ENCODE results near the gene DISP2. TPM values are rescaled to one million over a fixed set of nuclear protein-coding genes. Genes with fewer than 3 reads are reported as not detected.

DISP2 gene
- total RNA-seq, 4 donors from 2014 or later, result 0.81 to 5.9 (median 3.6) TPM

DNA sequence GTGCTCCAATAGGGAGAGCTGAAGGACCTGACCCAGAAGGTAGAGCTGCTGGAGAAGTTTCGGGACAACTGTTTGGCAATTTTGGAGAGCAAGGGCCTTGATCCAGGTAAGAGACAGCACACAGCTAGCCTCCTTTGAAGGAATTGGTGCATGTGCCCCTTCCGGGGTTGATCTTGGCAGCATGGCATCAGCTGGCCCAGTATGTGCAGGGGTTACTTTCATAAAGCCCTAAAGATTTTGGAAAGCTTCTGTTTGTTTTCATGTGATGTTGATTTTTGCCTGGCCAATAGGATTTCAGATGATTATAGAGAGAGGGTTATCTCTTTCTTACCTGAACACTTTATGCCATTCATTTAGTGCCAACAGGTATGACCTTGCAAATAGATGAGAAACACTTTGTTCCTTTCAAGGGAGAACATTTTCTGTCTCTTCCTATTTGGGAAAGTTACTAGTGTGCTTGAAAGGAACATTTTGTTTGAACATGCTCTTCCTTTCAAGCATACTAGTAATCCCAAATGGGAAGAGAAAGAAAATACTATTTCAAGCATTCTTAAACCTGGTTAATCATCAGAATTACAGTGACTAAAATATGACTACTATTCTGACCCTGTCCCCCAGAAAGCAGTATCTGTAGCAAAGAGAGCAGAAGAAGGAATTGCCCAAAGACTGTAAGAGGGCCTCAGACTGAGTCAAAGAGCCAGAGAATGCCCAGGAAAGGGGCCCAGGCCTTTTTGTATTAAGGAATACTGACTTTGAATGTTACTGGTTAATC is 32.0 kb downstream of the DISP2 start:
- Histone ChIP-seq H3K4me3 (replicated peaks in 1 of 3) (no peak overlapping the region), H3K36me3 (peaks cover 38 to 62% of the 10 kb centered on the region in 2 donors), H3K4me1 (peaks cover 60 to 62% of the 10 kb centered on the region in 2 donors), H3K27ac (peak overlapping the region; percentile 96 to 97 (median 97)), H3K27me3 (no peaks in the 10 kb centered on the region), H3K9me3 (no peaks in the 10 kb centered on the region)
- peak; percentile 55 to 66 for DNase-seq
- intact Hi-C loops (cut with DNase I), result no loop called here
- 93 to 95% methylated on average over 2 of the region's 2 CpGs for WGBS, 2 donors
- TF ChIP-seq POLR2A (IDR thresholded peaks at IDR 0.05), result peak in 1 of 2 donors; percentile 78
- TF ChIP-seq, protein P1, sequence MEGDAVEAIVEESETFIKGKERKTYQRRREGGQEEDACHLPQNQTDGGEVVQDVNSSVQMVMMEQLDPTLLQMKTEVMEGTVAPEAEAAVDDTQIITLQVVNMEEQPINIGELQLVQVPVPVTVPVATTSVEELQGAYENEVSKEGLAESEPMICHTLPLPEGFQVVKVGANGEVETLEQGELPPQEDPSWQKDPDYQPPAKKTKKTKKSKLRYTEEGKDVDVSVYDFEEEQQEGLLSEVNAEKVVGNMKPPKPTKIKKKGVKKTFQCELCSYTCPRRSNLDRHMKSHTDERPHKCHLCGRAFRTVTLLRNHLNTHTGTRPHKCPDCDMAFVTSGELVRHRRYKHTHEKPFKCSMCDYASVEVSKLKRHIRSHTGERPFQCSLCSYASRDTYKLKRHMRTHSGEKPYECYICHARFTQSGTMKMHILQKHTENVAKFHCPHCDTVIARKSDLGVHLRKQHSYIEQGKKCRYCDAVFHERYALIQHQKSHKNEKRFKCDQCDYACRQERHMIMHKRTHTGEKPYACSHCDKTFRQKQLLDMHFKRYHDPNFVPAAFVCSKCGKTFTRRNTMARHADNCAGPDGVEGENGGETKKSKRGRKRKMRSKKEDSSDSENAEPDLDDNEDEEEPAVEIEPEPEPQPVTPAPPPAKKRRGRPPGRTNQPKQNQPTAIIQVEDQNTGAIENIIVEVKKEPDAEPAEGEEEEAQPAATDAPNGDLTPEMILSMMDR (IDR thresholded peaks at IDR 0.05), result peak in 1 of 6 experiments; percentile 37

DNA sequence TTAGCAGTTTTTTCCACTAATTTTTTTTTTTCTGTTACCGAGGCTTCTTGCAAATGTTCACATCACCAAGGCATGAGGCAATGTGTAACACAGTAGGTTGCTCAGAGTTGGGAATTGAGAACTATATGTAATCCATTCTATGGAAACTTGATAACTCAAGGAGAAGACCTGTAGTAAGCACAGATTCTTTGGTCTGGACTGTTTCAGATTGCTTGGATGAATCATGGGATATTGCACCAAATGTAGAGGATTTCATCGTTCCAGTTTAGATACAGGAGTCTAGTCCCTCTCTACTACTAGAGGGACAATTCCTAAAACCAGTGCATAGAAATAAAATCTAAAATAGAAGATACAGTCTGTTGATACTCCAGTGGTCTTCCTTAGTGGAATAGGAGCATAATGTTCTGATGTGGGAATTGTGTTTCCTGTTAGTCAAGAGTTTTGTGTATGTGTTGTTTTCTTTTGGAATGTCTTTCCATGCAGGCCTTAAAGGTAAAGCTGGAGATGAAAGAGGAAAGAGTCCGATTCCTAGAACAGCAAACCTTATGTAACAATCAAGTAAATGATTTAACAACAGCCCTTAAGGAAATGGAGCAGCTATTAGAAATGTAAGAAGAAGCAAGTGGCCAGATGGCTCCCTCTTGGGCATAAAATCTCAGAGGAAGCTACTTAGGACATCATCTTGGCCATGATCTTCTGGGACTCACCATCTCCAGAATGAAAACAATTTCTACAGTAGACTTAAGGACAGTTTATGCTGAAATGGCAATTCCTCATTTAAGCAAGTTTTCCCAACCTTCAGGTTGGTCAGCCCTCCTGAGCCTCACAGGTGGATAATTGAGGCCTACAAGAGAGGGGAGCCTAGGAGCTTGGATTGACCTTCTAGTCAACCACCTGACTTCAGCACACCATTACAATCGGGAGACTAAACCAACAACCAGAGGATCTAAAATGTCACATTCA is 35.2 kb downstream of the DISP2 start:
- TF ChIP-seq POLR2A (IDR thresholded peaks at IDR 0.05), result no peak
- TF ChIP-seq, protein P1 (IDR thresholded peaks at IDR 0.05), result no peak
- Histone ChIP-seq H3K4me1 (peaks cover 39 to 43% of the 10 kb centered on the region in 2 donors), H3K9me3 (no peaks in the 10 kb centered on the region), H3K4me3 (replicated peaks in 1 of 3) (no peak overlapping the region), H3K27ac (peak overlapping the region; percentile 19 to 92 (median 75)), H3K36me3 (peaks cover 24 to 46% of the 10 kb centered on the region in 2 donors), H3K27me3 (no peaks in the 10 kb centered on the region)
- intact Hi-C loops (cut with DNase I), result no loop called here
- WGBS, 2 donors, result 91 to 97% methylated on average over 4 of the region's 4 CpGs
- no peak for DNase-seq

DNA sequence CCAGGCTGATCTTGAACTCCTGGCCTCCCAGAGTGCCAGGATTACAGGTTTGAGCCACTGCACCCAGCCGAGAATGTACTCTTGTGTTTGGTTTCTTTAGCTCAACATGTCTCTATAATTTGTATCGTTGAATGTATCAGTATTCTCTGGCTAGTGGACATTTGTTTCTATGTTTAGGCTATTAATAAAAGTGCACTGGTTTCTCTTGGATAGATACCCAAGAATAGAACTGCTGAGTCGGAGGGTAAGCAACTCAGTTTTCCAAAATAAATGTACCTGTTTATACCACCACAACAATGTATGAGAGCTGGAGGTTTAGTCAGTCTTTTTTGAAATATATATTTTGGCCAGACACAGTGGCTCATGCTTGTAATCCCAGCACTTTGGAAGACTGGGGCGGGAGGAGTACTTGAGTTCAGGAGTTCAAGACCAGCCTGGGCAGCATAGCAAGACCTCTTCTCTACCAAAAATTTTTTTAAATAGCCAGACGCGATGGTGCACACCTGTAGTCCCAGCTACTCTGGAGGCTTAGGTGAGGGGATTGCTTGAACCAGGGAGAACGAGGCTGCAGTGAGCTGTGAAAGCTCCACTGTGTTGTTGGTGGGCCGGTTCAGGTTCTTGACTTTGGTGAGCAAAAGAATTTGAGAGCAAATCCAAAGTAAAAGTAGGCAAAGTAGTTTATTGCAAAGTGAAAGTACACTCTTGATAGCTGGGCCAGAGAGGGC is 39.8 kb downstream of the DISP2 start:
- Histone ChIP-seq H3K27ac (peak overlapping the region; percentile 58 to 90 (median 60)), H3K4me1 (peaks cover 8 to 16% of the 10 kb centered on the region in 2 donors), H3K4me3 (replicated peaks in 1 of 3) (no peak overlapping the region), H3K27me3 (no peaks in the 10 kb centered on the region), H3K36me3 (peaks cover 11 to 17% of the 10 kb centered on the region in 2 donors), H3K9me3 (no peaks in the 10 kb centered on the region)
- TF ChIP-seq POLR2A (IDR thresholded peaks at IDR 0.05), result peak in 1 of 2 donors; percentile 45
- TF ChIP-seq, protein P1 (IDR thresholded peaks at IDR 0.05), result no peak
- DNase-seq, result peak; percentile 67 to 74
- 67 to 74% methylated on average over 8 of the region's 8 CpGs for WGBS, 2 donors
- intact Hi-C loops (cut with DNase I), result no loop called here

DNA sequence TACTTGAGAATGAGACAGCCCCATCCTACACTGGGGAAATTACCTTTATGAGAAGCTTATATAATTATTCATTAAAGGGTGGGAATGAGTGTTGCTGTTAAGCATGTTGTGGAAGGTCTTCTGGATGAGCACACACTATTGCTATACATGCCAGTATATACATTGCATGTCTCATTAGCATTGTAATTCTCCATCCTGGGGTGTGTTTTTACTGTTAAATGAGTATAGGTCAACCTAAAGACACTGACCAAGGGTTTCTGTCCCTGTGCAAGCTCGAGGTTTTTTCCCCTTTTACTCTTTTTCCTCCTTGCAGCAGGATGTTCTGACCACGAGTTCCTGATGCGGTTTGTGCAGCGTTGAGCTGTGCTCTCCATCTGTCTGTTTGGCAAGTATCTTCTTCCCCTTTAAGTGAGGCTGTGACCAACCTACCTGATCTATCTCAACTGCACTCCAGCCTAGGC is 40.4 kb downstream of the DISP2 start:
- Histone ChIP-seq H3K27ac (peak overlapping the region; percentile 58 to 90 (median 60)), H3K4me3 (replicated peaks in 1 of 3) (no peak overlapping the region), H3K4me1 (peaks cover 8 to 16% of the 10 kb centered on the region in 2 donors), H3K36me3 (peaks cover 5 to 12% of the 10 kb centered on the region in 2 donors), H3K27me3 (no peaks in the 10 kb centered on the region), H3K9me3 (no peaks in the 10 kb centered on the region)
- intact Hi-C loops (cut with DNase I), result no loop called here
- 67 to 71% methylated on average over 4 of the region's 4 CpGs for WGBS, 2 donors
- TF ChIP-seq, protein P1 (IDR thresholded peaks at IDR 0.05), result no peak
- no peak for TF ChIP-seq POLR2A (IDR thresholded peaks at IDR 0.05)
- no peak for DNase-seq
